Measurements from ENCODE around the gene KLHL36.

The KLHL36 gene

DNA sequence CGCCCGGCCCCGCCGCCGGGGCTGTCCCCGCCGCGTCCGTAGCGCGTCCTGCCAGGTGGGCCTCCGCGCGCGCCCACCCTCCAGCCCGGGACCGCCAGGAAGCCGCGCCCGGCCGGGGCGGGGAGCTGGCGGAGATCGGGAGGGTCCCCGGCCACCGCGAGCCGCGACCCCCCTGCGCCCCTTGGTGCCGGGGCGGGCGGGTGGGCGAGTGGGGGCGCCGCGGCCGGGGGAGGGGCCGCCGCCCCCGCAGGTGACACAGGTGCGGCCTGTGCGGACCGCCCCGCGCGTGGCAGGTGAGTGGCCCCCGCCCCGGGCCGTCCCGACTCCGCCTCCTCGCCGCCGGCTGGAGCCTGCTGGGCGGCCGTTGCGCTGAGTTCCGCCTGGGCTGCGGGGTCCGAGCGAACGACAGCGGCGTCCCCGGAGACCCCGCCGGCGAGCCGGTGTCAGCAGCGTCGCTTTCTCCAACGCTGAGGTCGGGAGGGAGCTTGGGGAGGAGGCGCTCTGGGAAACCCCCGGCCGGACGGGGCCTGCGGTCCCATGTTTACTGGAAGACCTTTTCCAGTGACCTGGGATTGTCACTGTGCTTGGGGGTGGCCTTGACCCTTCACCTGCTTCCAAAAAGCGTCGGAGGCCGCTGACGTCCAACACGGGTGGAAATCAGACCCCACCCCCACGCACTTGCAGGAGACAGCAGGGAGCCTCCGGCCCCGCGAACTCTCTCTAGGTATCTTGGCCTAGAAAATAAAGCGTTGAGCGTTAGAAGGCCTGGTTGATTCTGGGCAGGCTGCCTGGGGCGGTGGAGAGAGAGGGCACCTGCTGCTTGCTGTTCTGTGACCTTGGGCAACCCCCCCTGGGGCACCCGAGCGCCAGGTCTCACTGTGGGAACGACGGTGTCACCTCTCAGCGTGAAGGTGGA, 542 bp downstream of the KLHL36 start:
- peak; percentile 13 to 48 (median 37) for DNase-seq

DNA sequence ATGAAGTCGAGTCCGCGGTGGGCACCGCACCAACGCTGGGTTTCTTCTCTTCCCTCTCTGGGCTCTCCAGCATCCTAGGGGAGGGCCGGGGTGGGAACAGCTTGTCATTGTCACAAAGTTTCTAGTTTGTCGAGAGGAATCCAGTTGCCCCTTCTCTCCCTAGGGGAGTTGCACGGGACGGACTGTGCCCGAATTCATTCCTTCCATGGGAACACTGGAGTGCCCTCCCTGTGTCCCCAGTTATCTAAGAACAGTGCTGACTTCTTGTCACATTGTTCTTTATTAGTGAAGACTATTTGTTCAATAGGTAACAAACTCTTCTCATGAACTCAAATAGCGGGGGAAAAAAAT, 1.2 kb downstream of the KLHL36 start:
- DNase-seq, result no peak

- DNase-seq, result no peak
These were observed 2.0 kb downstream of the KLHL36 start for GRCh38 chr16:84650062-84650991.

GRCh38 chr16:84652566-84652965, 4.3 kb downstream of the KLHL36 start:
- peak in 3 of 5 experiments; percentile 20 to 84 (median 21) for DNase-seq

DNA sequence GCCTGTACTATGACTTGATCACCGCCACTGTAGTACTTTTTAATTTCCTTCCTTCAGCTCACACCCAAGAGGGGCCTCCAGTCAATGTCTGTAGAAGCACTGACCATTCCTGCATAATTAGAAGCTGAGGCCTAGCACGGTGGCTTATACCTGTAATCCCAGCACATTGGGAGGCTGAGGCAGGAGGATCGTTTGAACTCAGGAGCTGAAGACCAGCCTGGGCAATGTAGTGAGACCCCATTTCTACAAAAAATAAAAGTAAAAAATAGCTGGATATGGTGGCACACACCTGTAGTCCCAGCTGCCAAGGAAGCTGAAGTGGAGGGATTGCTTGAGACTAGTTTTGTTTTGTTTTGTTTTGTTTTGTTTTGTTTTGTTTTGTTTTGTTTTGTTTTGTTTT, 5.9 kb downstream of the KLHL36 start:
- no peak for DNase-seq

DNA sequence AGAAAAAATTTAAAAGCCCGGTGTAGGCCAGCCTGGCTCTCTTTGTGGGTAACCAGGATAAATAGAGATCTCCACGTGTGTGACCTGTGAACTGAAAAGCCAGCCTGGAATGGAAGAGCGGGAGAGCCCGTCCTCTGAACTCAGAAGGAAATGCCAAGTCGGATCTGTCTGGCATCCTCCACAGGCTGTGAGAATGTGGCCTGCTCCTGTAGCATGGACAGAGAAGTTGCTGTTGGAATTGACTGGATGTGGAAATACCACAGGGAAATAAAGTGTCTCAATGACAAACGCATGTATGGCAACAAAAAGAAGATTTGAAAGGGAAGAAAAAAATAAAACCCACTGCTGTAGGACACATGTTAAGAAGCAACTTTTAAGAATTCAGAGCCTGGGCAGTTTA, 6.7 kb downstream of the KLHL36 start:
- no peak for DNase-seq

DNA sequence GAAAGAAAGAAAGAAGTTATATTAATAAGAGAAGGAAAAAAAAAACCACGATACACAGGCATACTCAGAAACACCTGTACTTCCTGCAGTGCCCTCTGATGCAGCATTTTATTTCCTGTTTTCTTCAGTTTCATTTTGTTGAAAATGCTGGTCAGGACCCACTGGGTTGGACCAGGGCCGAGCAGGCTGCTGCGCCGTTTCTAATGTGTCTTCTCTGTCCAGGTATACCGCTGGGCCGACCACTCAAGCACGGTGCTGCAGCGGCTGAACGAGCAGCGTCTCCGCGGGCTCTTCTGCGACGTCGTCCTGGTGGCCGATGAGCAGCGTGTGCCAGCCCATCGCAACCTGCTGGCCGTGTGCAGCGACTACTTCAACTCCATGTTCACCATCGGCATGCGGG, 8.3 kb downstream of the KLHL36 start:
- peak in 1 of 5 experiments; percentile 34 for DNase-seq

GRCh38 chr16:84657229-84657837, 9.0 kb downstream of the KLHL36 start:
- DNase-seq, result no peak

GRCh38 chr16:84658690-84659089, 10.4 kb downstream of the KLHL36 start:
- no peak for DNase-seq

DNA sequence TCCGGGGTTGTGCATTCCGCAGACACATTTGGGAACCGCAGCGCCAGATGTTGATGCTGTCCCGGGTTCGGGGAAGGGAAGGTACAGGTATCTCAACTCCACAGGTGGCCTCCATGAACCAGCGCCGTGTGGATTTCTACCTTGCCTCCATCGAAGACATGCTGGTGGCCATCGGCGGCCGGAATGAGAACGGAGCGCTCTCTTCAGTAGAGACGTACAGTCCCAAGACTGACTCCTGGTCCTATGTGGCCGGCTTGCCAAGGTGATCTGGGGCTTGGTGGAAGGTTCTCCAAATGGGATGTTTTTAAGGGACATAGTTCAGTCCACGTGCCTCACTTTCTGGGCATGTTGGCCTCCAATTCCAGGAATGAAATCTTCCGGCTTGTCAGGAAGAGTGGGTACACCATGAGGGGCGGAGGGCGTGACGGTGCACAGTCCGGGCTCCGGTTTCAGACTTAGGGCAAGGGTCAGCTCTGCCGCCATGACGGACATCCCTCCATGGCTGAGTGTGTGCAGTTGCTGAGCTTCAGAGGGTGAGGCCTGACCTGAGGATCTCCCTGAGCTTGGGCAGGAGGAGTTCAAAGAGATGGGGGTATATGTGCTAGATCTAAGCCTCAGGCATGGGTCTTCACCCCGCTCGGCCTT, 11.5 kb downstream of the KLHL36 start:
- DNase-seq, result no peak

DNA sequence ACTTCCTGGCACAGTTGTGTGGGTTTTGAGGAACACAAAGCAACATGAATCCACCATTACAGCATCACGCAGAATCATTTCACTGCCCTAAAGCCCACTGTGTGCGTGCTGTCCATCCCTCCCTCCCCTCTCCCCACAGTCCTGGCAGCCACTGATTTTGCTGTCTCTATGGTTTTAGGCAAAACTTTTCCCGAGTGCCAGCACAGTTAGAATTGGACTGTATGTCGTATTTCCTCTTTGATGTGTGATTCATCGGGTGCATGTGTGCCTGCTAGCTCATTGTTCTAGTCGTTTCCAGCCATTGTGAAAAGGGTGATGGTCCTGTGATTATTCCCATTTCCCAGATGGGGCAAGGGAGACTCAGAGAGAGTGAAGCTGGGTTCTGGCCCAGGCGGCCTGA, 12.7 kb downstream of the KLHL36 start:
- DNase-seq, result no peak

DNA sequence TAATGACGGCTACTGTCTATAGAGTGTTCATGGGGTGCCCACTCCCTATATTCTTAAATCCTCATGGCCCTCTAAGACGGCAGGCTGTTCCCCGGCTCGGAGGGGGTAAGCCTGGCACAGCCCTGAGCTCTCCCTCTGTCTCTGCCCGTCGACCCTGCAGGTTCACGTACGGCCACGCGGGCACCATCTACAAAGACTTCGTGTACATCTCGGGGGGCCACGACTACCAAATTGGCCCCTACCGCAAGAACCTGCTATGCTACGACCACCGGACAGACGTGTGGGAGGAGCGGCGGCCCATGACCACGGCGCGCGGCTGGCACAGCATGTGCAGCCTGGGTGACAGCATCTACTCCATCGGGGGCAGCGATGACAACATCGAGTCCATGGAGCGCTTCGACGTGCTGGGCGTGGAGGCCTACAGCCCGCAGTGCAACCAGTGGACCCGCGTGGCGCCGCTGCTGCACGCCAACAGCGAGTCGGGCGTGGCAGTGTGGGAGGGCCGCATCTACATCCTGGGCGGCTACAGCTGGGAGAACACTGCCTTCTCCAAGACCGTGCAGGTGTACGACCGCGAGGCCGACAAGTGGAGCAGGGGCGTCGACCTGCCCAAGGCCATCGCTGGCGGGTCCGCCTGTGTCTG, 13.2 kb downstream of the KLHL36 start:
- DNase-seq, result no peak

DNA sequence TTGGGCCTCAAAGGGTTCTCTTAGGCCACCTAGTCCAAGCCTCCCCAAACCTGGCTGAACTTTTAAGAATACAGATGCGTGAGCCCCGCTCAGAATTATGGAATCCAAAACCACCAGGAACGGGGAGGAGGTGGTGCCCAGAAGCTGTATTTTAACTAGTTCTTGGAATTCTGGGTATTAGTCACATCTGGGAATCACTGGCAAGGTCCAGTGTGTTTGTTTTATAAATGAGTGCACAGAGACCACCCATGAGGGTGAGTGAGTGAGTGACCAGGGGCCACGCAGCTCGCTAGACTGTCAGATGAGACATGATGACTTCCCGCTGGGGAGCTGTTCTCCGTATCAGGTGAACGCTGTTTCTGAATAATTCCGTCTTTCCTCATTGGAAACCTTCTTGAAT, 14.2 kb downstream of the KLHL36 start:
- no peak for DNase-seq

DNA sequence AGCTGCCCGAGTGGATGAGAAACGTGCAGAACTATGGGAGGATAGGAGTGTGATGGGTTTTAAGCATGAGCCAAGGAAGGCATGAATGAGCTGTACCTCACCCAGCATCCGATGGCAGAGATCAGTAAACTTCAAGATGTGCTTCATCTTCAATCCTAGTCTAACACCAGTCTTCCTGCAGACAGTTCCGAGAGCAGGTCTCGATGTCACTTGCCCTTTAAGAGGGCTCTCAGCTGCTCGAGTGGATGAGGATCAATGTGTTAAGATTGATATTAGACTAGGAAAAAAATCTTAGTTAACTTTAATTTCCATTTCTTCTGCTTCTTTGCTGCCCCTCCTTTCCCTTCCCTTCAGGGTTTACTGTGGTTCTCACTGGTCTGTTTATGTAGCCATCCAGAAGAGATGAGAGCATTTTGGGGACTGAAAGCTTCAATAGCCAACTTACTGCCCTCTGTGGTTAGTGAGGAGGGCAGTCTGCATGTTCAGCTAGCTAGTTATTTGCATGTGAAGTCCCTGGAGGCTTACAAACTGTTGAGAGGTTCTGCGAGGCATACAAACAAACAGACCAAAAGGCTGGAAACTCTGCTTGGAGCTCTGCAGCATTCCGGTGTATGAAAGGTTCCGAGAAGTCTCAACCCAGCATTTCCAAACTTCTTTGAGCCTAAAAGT, 15.3 kb downstream of the KLHL36 start:
- no peak for DNase-seq

GRCh38 chr16:84665359-84665758, 17.0 kb downstream of the KLHL36 start:
- DNase-seq, result no peak

GRCh38 chr16:84665843-84666242, 17.5 kb downstream of the KLHL36 start:
- no peak for DNase-seq

DNA sequence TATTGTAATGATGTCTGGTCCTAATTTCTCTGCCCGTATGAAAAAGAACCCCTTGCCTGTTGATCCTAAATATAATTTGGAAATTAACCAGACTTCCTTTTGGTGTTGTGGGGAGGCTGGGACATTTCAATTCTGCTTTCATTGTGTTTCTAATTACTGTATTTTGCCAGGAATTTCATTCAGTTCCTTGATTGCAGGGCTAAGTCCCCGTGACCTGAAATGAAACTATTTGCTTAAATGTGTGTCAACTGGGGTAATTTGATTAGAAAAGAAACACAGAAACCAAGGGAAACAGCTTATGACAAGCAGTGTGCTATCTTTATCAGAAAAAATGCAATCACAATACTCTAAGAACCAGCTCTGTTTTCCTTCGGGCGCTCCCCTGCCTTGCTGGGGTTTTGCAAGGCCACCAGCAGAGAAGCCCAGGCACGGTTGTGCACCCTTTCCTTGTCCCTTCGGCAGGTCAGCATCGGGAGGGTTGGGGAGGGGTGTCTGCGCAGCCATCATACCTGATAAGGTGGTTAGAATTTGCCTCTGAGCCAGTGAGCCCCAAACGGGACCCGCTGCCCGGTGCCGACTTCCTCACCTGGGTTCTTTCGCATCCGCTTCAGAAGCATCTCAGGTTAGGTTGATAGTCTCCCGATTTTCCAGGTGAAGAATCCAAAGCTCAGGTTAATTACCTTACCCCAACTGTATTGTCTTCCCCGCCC, 19.4 kb downstream of the KLHL36 start:
- DNase-seq, result no peak

GRCh38 chr16:84670063-84670462, 21.8 kb downstream of the KLHL36 start:
- no peak for DNase-seq

GRCh38 chr16:84672276-84673202, 24.2 kb downstream of the KLHL36 start:
- peak; percentile 44 to 75 (median 72) for DNase-seq

DNA sequence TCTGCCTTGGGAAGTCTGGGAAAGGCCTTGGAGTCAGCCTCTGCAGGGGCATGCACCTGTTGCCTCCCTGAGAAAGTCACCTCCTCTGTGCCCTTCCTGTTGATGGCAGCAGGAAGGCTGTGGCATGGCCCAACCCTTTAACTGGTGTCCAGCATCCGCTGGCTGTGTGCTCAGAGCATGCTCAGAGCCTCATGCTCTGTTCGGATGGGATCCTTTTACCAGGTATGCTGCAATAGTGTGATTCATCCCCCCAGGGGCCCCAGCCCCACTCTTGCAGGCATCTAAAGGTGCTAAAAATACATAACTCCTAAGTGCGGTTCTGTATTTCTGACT, 24.9 kb downstream of the KLHL36 start:
- no peak for DNase-seq
